RKO (cell line): Measurements from ENCODE around the gene RNF213.

Experiments
- DNase-seq: peaks from one replicate; pipeline ENCODE4 v3.0.0-alpha.2; 2016; ENCODE audit warnings: low spot score

RNF213 gene

DNA sequence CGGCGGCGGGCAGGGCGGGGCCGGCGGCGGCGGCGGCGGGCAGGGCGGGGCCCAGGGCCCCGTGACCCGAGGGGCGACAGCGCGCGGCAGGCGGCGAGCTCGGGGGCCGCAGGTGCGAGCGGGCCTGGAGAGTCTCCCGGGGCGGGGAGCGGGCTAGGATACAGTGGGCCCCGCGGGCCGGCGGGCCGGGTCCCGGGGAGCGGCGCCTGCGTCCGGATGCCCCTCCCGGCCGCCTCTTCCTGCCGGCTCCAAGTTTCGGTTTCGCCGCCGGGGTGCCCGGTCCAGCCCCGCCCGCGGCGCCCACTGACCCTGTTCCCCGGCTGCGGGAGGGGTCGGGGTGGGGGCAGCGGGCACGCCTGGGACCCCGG is at the start of gene RNF213:
Gene RNF213 (plus strand): TSS at position 62 of the 368 bp plus-strand sequence. CDS start 2,830 bp downstream, outside the sequence.
- DNase-seq, result peak; percentile 53

GRCh38 chr17:80212109-80212508 is 48.5 kb upstream of the RNF213 start:
- DNase-seq, result no peak

DNA sequence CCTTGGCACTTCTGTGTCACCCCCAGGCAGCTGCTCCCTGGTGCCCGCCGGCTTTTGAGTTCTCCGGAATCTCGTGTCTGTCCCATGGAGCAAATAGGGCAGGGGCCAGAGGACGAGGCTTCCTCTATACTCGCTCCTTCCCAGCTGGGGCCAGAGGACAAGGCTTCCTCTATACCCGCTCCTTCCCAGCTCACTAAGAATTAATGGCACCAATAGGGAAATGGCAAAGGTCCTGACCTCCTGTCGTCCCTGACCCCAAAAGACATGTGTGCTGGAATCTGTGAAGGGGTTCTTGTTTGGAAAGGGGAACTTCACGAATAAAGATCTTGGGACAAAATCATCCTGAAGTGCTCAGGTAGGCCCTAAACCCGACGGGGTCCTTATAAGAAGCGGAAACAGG is 48.1 kb upstream of the RNF213 start:
- DNase-seq, result no peak

DNA sequence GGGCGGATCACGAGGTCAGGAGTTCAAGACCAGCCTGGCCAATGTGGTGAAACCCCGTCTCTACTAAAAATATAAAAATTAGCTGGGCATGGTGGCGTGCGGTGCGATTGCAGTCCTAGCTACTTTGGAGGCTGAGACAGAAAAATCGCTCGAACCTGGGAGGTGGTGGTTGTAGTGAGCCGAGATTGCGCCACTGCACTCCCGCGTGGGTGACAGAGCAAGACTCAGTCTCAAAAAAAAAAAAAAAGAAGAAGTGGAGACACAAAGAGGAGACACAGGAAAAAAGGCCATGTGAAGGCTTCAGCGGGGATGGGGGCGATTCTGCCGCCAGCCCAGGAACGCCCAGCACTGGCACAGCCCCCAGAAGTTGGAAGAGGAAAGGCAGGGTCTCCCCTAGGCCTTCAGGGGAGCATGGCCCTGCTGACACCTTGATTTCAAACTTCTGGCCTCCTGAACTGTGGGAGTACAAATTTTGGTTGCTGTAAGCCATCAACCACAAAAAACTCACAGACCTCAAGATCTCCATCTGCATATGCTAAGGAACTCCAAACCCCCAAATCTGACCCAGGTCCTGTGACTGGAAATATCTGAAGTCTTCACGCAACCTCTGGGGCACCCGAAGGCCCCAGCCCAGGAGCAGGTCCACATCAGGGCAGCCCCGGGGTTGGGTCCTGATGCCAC is 47.5 kb upstream of the RNF213 start:
- DNase-seq, result no peak

DNA sequence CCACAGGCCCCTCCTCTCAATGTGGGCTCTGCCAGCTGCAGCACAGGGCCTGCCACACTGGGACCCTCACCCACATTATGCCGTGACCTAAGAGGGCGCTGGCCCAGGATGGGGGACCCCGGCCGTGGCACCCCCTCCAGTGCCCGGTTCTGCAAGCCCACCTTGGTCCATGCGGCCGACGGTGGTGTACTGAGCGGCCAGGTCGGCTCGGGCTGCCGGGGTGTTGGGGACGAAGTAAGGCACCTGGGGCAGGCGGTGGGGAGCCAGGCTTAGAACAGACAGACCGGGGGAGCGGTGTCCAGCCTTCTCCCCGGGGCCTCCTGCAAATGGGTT is 47.0 kb upstream of the RNF213 start:
- DNase-seq, result no peak

GRCh38 chr17:80214012-80214877 is 46.4 kb upstream of the RNF213 start:
- DNase-seq, result no peak

DNA sequence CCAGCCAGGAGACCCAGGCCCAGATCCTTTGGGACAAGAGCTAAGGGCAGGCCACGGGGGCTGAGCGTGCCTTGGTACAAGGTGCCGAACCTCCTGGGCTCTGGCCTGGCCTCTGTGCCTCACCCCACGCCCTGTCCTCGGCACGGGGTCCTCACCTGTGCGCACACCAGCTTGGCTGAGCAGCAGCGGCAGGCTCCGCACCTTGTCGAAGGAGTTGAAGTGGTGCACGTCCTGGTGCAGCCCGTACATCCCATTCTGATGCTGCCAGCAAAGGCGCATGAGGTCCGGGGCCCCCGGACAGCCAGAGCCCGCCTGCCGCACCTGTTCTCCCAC is 45.8 kb upstream of the RNF213 start:
- DNase-seq, result no peak

DNA sequence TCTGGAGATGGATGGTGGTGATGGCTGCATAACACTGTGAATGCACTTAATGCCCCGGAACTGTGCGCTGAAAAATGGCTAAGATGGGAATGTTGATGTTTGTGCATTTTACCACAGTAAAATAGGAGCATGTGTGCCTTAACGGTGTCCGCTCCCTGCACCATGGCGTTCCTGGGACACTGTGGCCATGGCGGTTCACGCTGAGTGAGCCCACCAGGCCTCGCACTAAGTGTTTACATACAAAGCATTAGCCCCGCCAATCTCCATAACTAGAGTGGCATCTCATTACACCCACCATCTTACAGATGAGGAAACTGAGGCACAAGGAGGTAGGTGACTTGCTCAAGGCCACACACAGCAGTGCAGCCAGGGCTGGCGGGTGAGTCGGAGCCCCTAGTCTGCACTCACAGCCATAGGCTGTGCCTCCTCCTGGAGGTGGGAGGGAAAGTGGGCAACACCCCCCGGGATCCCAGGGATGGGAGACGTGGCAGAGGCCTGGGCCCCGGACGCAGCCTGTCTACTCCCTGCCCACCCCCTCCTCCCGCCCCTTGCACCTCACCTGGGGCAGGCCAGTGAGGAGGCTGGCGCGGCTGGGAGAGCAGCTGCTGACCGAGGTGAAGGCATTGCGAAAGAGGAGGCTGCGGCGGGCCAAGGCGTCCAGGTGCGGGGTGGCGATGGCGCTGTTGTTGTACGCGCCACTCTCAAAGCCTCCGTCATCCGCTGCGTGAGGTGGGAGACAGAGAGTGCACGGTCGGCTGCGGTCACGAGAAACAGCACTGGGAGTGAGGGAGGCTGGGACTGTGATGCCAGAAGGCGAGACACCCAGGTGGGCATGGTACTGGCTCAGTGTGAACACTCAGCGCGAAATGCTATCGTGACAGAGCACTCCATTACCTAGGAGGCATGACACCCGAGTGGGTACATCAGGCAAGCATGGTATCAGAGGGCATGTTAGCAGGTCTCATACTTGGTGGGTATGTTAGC is 43.9 kb upstream of the RNF213 start:
- no peak for DNase-seq

GRCh38 chr17:80217703-80218362 is 42.8 kb upstream of the RNF213 start:
- no peak for DNase-seq

GRCh38 chr17:80218391-80218790 is 42.3 kb upstream of the RNF213 start:
- no peak for DNase-seq

DNA sequence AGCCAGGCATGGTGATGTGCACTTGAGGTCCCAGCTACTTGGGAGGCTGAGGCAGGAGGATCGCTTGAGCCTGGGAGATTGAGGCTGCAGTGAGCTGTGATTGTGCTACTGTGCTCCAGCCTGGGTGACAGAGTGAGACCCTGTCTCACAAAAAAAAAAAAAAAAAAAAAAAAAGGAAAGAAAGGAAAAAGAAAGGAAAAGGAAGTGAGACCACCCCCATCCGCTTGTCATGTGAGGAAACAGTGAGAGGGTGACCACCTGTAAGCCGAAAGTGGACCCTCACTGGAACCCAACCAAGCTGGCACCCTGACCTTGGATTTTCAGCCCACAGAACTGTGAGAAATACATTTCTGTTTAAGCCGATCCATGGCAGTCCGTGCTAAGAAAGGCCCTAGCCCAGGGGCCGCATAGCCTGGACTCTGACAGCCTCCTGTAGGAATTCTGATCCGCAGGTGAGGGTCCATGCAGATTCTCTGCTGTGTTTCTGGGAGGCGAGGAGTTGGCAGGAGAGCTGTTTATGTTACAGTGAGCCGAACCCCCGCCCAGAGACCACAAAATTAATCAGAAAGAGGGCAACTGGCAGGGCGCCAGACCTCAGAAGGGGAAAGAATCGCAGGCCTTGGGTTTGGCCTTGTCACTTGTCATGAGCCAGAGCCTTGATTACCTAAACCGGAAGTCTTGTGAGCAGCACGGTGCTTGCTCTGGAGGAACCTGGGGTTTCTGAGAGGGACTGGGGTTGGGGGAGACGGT is 41.5 kb upstream of the RNF213 start:
- DNase-seq, result peak; percentile 84

- DNase-seq, result no peak
Observed at GRCh38 chr17:80219763-80220053, 40.9 kb upstream of the RNF213 start.

DNA sequence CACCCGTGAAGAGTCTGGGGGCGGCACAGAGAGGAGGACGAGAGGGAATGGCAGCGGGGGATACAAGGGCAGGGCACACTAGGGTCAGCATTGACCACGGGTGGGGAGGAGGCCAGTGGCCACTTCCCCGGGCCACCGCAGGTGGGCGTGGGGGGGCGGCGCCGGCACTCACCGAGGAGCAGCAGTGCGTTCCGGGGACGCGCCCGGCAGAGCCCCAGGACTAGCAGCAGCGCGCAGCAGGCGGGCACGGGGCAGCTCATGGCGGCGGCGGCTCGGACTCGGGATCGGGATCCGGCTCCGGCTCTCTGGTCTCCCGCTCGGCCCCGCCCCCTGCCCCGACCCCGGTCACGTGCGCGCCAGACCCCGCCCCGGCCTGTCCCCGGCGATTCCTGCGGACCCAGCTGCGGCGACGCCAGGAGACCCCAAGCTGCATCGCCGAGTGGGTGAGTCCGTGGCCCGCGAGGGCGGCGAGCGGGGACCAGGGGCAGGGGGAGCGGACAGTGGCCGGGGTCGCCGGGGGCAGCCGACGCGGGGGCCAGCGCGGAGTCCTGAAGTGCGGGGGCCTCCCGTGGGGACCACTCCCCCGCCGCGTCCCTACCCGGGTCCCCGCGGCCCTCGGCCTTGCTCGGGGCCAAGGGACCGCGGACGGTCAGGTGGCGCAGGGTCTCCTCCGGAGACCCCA is 40.5 kb upstream of the RNF213 start, which contains the start of the genes SGSH and SLC26A11:
Gene SGSH (minus strand): TSS at position 280 of the 682 bp plus-strand sequence. CDS start 20 bp downstream, at position 260.
Gene SLC26A11 (plus strand): TSS at position 374 of the 682 bp plus-strand sequence. CDS start 1,134 bp downstream, outside the sequence.
- peak; percentile 80 for DNase-seq

- DNase-seq, result peak; percentile 12
Observed at GRCh38 chr17:80220736-80221215, 39.9 kb upstream of the RNF213 start.

- DNase-seq, result no peak
Observed at GRCh38 chr17:80221351-80222105, 39.1 kb upstream of the RNF213 start.

GRCh38 chr17:80222376-80223141 is 38.1 kb upstream of the RNF213 start:
- no peak for DNase-seq

DNA sequence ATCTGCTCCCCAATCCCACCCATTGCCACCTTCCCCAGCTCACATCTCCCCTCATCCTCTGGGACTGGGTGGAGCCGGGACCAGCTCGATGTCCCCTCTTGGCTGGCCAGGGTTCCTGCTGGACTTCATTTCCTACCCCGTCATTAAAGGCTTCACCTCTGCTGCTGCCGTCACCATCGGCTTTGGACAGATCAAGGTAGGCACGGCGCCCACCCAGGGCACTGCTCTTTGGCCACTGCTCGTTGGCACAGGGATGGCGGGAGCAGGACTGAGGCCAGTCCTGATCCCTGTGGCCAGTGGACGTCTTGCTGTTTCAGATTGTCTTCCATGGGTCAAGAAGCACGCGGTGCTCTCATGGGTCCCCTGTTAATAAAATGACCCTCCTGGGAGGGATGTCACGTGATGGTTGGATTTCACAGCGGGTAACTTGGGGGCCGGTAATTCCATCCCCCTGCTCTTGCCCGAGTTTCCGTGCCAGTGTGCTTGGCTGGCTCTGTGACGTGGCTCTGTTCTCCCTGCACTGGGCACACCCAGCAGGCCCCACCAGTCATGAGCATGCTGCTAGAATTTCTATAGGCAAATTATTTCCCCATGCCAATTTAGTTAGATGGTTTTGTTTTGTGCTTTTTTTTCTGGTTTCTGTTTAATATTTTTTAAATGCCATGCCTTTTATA is 37.4 kb upstream of the RNF213 start:
- DNase-seq, result no peak

DNA sequence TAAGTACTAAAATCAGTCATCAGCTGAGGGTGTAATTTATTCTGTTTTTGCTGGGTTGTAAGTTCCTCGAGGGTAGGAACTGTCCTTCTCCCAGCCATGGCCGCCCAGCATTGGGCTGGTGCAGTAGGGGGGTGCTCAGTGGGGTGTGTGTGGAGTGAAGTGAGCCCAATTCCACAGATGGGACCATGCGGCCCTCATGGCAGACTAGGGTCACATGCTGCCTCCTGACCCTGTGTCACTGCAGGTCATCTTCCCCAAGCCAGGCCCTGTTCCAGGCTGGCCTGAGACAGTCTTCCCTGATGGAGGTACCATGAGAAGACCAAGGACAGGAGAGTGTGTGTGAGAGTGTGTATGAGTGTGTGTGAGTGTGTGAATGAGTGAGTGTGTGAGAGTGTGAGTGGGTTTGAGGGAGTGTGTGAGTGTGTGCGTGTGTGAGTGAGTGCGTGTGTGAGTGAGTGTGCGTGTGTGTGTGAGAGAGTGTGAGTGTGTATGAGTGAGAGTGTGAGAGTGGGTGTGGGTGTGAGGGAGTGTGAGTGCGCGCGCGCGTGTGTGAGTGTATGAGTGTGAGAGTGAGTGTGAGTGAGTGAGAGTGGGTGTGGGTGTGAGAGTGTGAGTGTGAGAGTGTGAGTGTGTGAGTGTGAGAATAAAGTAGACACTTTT is 36.7 kb upstream of the RNF213 start:
- DNase-seq, result no peak
